8988T (cell line): Measurements from ENCODE around the gene NCAPH2.
A peak's percentile ranks its signal among the peaks of the same experiment; 100 is the strongest.
"Not testable (repeated sequence)": the region's sequence is repeated elsewhere in the genome, so short reads cannot be mapped to it uniquely, and the experiment has no call there.

Source experiments
- DNase-seq: peaks from one replicate; pipeline ENCODE4 v3.0.0; 2011

Gene NCAPH2

DNA sequence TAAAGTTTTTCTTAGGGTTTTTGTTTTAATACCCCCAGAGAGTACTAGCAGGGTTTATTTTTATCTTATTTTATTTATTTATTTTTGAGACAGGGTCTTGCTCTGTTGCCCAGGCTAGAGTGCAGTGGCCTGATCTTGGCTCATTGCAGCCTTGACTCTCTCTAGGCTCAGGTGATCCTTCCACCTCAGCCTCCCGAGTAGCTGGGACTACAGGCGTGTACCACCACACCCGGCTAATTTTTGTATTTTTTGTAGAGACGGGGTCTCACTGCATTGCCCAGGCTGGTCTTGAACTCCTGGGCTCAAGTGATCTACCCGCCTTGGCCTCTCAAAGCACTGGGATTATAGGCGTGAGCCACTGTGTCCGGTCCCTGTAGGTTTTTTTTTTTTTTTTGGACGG lies 12.2 kb downstream of the NCAPH2 start:
- DNase-seq, result not testable (repeated sequence)

DNA sequence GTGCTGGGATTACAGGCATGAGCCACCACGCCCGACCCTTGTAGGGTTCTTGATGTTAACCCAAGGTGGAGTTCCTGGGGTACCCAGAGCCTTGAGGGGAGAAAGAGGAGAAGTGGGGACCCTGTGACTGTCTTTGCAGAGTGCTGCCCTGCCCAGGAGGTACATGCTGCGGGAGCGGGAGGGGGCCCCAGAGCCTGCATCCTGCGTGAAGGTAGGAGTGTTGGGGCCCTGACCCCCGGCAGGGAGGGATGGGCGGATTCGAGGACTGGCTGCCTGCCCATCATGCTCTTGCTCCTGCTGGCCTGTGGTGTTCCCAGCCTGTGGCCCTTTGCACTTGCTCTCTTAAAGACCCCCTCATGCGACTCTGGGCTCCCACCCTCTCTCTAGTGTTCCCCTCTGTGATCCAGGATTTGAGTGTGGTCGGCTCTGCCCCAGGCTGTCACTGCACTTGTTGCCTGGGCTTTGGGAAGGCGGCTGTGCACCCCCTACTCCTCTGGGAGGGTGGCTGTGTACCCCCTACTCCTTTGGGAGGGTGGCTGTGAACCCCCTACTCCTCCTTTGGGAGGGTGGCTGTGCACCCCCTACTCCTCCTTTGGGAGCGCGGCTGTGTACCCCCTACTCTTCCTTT lies 12.9 kb downstream of the NCAPH2 start:
- DNase-seq, result no peak

GRCh38 chr22:50521710-50522109 lies 13.7 kb downstream of the NCAPH2 start:
- no peak for DNase-seq

DNA sequence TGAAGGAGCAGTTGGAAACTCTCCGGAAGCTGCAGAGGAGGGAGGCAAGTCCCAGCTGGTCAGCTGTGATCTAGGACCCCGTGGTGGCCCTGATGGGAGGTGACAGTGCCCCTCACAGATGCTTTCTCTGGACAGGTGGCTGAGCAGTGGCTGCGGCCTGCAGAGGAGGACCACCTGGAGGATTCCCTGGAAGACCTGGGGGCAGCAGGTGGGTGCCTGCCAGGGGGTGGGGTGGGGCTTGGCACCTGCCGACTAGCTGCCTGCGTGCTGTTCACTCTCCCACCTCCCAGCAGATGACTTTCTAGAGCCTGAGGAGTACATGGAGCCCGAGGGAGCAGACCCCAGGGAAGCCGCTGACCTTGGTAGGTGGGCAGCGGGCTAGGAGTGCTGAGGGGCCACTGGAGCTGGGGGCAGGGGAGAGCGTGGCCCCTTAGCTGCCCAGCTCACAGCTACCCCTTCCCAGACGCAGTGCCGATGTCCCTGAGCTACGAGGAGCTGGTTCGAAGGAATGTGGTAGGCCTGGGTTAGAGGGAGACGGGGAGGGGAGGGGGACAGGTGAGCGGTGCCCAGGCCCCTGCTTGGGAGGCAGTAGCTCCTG lies 14.3 kb downstream of the NCAPH2 start:
- DNase-seq, result no peak

DNA sequence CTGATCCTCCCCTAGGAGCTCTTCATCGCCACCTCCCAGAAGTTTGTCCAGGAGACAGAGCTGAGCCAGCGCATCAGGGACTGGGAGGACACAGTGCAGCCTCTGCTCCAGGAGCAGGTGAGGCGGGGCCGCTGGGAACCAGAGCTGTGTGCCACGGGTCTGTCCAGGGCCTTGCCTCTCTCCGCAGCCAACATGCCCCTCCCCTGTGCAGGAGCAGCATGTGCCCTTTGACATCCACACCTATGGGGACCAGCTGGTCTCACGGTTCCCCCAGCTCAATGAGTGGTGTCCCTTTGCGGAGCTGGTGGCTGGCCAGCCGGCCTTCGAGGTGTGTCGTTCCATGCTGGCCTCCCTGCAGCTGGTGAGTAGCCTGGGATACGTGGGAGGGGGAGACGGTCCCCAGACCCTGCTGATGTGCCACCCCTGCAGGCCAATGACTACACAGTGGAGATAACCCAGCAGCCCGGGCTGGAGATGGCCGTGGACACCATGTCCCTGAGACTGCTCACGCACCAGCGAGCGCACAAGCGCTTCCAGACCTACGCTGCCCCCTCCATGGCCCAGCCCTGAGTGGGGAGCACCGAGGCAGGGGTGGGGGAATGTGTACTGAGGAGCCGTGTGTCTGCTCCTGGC lies 14.9 kb downstream of the NCAPH2 start:
- DNase-seq, result no peak

- DNase-seq, result no peak
These were observed 15.4 kb downstream of the NCAPH2 start for GRCh38 chr22:50523458-50523805.

- DNase-seq, result no peak
These were observed 16.0 kb downstream of the NCAPH2 start for GRCh38 chr22:50523806-50524675.

DNA sequence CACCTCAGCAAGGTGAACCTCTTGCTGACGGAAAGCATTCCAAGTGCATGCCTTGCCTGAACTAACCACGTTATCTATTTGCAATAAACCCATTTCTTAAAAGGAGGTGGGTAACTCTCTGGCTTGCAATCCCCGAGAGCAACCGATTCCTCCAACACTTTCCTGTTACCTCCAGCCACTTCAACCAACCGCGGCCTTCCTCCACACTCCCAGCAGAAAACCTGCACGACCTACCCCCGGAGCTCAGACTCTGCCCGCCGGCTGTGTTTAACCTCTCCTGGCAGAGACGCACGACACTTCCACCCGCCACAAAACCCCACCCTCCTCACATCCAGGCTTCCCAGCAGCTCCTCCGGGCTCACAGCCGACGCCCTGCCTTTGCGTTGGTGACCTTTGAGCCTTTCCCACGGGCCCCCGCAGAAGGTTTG lies 16.7 kb downstream of the NCAPH2 start:
- peak; percentile 35 for DNase-seq

- peak; percentile 98 for DNase-seq
These were observed 17.3 kb downstream of the NCAPH2 start, which contains the start of gene SCO2 for GRCh38 chr22:50525104-50525857. TSS of gene SCO2 (minus strand) at chr22:50525598. CDS start at chr22:50524411, 1,187 bp downstream.

DNA sequence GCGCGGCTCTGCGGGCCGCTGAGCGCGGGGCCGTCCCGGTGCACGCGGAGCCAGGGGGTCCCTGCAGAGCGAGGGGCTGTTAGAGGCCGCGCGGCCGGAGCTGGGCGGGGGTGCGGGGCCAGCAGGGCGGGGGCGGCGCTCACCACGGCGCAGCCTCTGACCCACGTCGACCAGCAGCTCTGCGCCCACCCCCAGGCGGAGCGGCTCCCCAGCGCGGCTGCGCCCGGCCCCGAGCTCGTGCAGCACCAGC lies 17.8 kb downstream of the NCAPH2 start:
- no peak for DNase-seq

DNA sequence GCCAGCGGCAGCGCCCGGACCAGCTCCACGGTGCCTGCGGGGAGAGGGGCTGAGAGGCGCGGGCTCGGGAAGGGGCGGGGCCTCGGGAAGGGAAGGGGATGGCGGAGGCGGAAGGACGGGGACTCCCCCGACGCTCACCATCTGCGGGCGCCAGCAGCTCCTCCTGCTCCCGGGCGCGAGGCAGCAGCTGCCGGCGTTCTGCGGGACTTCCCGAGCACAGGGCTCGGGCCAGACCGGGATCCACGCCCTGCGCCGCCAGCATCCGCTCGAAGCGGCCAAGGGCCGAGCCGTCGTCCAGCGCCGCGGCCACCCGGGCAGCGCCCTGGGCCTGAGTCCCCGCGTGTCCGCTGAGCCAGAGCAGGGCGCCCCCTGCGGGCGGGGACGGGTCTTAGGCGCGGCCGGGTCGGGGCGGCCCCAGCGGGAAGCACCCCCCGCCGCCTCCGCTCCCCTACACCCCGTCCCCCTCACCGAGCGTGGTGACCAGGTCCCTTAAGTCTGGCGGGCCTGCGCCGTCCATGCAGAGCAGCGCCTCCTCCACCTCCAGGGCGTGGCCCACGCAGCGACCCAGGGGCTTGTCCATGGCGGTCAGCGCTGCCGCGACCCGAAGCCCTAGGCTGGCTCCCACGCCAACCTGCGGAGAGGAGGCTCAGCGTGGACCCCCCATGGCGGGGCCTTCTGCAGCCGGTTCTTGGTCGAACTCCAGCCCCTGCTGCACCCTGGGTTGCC lies 18.2 kb downstream of the NCAPH2 start:
- peak; percentile 80 for DNase-seq

GRCh38 chr22:50526834-50527801 lies 19.1 kb downstream of the NCAPH2 start:
- no peak for DNase-seq

DNA sequence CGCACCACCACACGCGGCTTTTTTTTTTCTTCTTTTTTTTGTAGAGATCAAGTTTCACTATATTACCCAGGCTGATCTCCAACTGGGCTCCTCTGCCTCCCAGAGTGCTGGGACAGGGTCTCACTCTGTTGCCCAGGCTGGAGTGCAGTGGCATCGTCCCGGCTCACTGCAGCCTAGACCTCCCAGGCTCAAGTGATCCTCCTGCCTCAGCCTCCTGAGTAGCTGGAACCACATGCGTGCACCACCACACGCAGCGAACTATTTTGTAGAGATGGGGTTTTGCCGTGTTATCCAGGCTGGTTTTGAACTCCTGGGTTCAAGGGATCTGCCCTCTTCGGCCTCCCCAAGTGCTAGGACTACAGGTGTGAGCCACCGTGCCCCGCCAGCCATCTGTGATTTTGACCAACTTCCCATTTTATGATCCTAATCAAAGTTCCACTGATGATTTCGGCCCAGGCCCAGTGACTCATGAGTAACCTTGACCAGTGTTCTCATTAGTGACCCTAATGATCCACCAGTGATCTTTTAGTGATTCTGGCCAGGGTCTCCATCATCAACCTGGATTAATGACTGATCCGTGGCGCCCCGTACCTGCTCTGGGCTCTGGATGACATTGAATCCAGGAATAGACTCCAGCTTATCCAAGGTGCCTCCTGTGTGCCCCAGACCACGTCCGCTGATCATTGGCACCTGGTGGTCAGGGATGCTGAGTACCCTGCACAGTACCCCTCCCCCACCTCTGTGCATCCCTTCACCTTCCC lies 20.1 kb downstream of the NCAPH2 start:
- no peak for DNase-seq

- no peak for DNase-seq
These were observed 20.8 kb downstream of the NCAPH2 start for GRCh38 chr22:50528682-50529415.

DNA sequence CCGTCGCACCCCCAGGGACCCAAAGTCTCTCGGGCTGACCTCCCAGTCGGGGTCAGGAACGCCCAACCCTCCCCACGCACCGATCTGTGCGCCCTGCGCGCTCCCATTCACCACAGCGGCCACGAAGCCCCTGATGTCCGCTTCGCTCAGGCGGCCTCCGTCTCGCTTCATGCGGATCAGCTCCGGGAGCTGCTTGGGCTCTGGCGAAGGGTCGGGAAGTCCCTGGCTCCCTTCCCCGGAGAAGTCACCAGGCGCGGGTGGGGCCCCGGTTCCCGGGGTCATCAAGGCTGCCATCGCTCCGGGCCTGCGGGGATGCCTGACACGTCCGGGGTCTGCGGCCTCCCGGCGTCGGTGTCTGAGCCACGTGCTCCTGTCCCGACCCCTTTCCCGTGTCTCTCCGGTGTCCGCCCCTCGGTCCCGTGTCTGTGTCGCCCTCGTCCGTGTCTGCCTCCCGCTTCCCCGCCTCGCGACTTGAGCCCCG lies 21.4 kb downstream of the NCAPH2 start:
- no peak for DNase-seq

GRCh38 chr22:50529897-50530579 lies 22.0 kb downstream of the NCAPH2 start, which contains the start of gene TYMP:
TSS of gene TYMP (minus strand) at chr22:50530012. CDS start at chr22:50529709, 303 bp downstream.
- no peak for DNase-seq

DNA sequence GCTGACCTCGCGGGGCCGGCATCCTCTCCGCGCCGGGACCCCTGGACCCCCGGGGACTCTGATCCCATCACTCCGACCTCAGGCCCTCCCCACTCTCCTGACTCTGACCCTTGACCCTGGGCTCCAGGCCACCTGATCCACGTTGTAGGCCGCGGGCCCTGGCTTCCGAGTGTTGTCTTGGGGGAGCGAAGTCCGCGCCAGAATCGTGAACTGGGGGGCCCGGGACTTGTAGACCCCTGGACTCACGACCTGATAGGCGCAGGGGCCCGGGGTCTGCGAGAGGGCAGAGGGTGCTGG lies 22.5 kb downstream of the NCAPH2 start:
- no peak for DNase-seq

GRCh38 chr22:50530877-50531545 lies 23.0 kb downstream of the NCAPH2 start:
- DNase-seq, result no peak
